Liver (tissue), 9 donors: ENCODE measurements around the gene DCHS2. TPM values are rescaled to one million over a fixed set of nuclear protein-coding genes. Genes with fewer than 3 reads are reported as not detected.
A peak's percentile ranks its signal among the peaks of the same experiment; 100 is the strongest.

Experiments used
- DNase-seq: peaks from one replicate; pipeline ENCODE4 v3.0.0-alpha.2; 2017; ENCODE audit warnings: low spot score
- H3K27ac ChIP-seq, 2 donors: one replicate each; pipeline ENCODE4 v1.7.0; 2013; ENCODE audit warnings: inconsistent platforms in 2 of 2, low read length in 2 of 2, control low read depth in 1 of 2, low read depth in 1 of 2, mild to moderate bottlenecking in 1 of 2
- H3K27me3 ChIP-seq, 4 donors: one replicate each; pipeline versions ENCODE4 v1.6.1 to v1.7.0; 2013; ENCODE audit warnings: low read length in 3 of 4, inconsistent platforms in 1 of 4, mild to moderate bottlenecking in 1 of 4, moderate library complexity in 1 of 4; ENCODE audit not compliant: control insufficient read depth in 4 of 4, insufficient read depth in 4 of 4
- H3K36me3 ChIP-seq, 4 donors: one replicate each; pipeline versions ENCODE4 v1.6.1 to v1.7.0; 2013; ENCODE audit warnings: low read length in 3 of 4, mild to moderate bottlenecking in 3 of 4, low read depth in 1 of 4, moderate library complexity in 1 of 4; ENCODE audit not compliant: control insufficient read depth in 4 of 4, insufficient read depth in 3 of 4
- H3K4me1 ChIP-seq, 4 donors: one replicate each; pipeline versions ENCODE4 v1.6.1 to v1.7.0; 2013; ENCODE audit warnings: low read length in 3 of 4, mild to moderate bottlenecking in 3 of 4, moderate library complexity in 1 of 4; ENCODE audit not compliant: control insufficient read depth in 4 of 4, insufficient read depth in 4 of 4
- H3K4me3 ChIP-seq, 3 donors: one replicate each; pipeline versions ENCODE4 v1.6.1 to v1.7.0; 2013; ENCODE audit warnings: low read length in 3 of 3, control low read depth in 1 of 3, low read depth in 1 of 3, mild to moderate bottlenecking in 1 of 3
- H3K9ac ChIP-seq, 2 donors: one replicate each; pipeline ENCODE4 v1.7.0; 2013; ENCODE audit warnings: low read length in 2 of 2, mild to moderate bottlenecking in 2 of 2, moderate library complexity in 2 of 2, control low read depth in 1 of 2, low read depth in 1 of 2
- H3K9me3 ChIP-seq, 4 donors: one replicate each; pipeline versions ENCODE4 v1.6.1 to v1.7.0; 2013; ENCODE audit warnings: low read length in 3 of 4; ENCODE audit not compliant: control insufficient read depth in 4 of 4
- EGR1 ChIP-seq, 2 donors: IDR thresholded peaks; 2 replicates each; pipeline ENCODE4 v1.6.1; 2016 to 2018; ENCODE audit warnings: antibody characterized with exemption in 2 of 2, low read depth in 2 of 2
- FOXA1 ChIP-seq: IDR thresholded peaks from 2 replicates; pipeline ENCODE4 v1.6.1; 2016; ENCODE audit warnings: antibody characterized with exemption
- FOXA2 ChIP-seq: IDR thresholded peaks from 2 replicates; pipeline ENCODE4 v1.6.1; 2016; ENCODE audit warnings: antibody characterized with exemption
- HNF4A ChIP-seq, 2 donors: conservative IDR thresholded peaks; 2 replicates each; pipeline ENCODE4 v1.6.1; 2016; ENCODE audit warnings: antibody characterized with exemption in 2 of 2, mild to moderate bottlenecking in 2 of 2
- JUND ChIP-seq, 2 donors: IDR thresholded peaks; 2 replicates each; pipeline ENCODE4 v1.6.1; 2016; ENCODE audit warnings: antibody characterized with exemption in 2 of 2
- MAX ChIP-seq: IDR thresholded peaks from 2 replicates; pipeline ENCODE4 v1.6.1; 2016; ENCODE audit warnings: antibody characterized with exemption
- NR2F2 ChIP-seq: IDR thresholded peaks from 2 replicates; pipeline ENCODE4 v1.6.1; 2016; ENCODE audit warnings: antibody characterized with exemption
- RAD21 ChIP-seq, 2 donors: IDR thresholded peaks; 2 replicates each; pipeline ENCODE4 v1.6.1; 2016; ENCODE audit warnings: antibody characterized with exemption in 2 of 2, mild to moderate bottlenecking in 2 of 2
- RXRA ChIP-seq, 2 donors: IDR thresholded peaks; 2 replicates each; pipeline ENCODE4 v1.6.1; 2017 to 2018; ENCODE audit warnings: antibody characterized with exemption in 2 of 2, mild to moderate bottlenecking in 1 of 2
- YY1 ChIP-seq: IDR thresholded peaks from 2 replicates; pipeline ENCODE4 v1.6.1; 2016; ENCODE audit warnings: antibody characterized with exemption, mild to moderate bottlenecking
- ZBTB33 ChIP-seq: IDR thresholded peaks from 2 replicates; pipeline ENCODE4 v1.6.1; 2016; ENCODE audit warnings: antibody characterized with exemption
- WGBS: extraction: QIAGEN DNeasy Blood & Tissue Kit; methylation state at CpG from one replicate; pipeline ENCODE4 v1.1.7; 2013; 5-methylcytosine and 5-hydroxymethylcytosine counted together
- polyA plus RNA-seq, 2 donors: library from polyadenylated mRNA; stranded (reverse) in 1 of 2; unstranded in 1 of 2; fragments of 200-250 nt in 1 of 2; fragments of >200 nt in 1 of 2; fragmentation: Nextera tagmentation in 1 of 2; extraction: Ambion mirVana in 1 of 2; gene quantifications; one replicate each; pipeline versions ENCODE4 v1.2.1 to v1.2.3, GENCODE V29; 2013 to 2015
- total RNA-seq, 2 donors: library from RNA; depleted of rRNA; stranded (reverse); fragments of >200 nt; gene quantifications; one replicate each; pipeline ENCODE4 v1.2.3, GENCODE V29; 2014
- TF ChIP-seq, protein P1 (sequence below): IDR thresholded peaks from 2 replicates; pipeline ENCODE4 v1.6.1; 2016; ENCODE audit warnings: antibody characterized with exemption, mild to moderate bottlenecking
- TF ChIP-seq, protein P2 (sequence below): fragments of 150-350 bp; IDR thresholded peaks from 2 replicates; pipeline ENCODE4 v1.5.1; 2017; ENCODE audit warnings: improper control_type of control experiment, low read depth, low read length; ENCODE audit not compliant: missing input control
- TF ChIP-seq, protein P3 (sequence below): IDR thresholded peaks from 2 replicates; pipeline ENCODE4 v1.6.1; 2016; ENCODE audit warnings: antibody characterized with exemption
- donor health status: healthy.
- donor health status: healthy.
- donor health status: healthy.
- donor health status: healthy.
- donor health status: healthy.

The DCHS2 gene
- total and polyA plus RNA-seq, 4 donors = 0.07 to 0.50 (median 0.09) TPM; not detected in 1

- H3K27me3 ChIP-seq = peaks cover 0 to 4% (median 0%) of the 10 kb centered on the region in 4 donors
- TF ChIP-seq RXRA (IDR thresholded peaks at IDR 0.05) = no peak
- no peak for TF ChIP-seq FOXA2
- no peak for TF ChIP-seq FOXA1
- TF ChIP-seq YY1 = peak; percentile 22
- no peak for TF ChIP-seq HNF4A (conservative IDR thresholded peaks at IDR 0.05)
- no peak for TF ChIP-seq MAX
- TF ChIP-seq, protein P1, sequence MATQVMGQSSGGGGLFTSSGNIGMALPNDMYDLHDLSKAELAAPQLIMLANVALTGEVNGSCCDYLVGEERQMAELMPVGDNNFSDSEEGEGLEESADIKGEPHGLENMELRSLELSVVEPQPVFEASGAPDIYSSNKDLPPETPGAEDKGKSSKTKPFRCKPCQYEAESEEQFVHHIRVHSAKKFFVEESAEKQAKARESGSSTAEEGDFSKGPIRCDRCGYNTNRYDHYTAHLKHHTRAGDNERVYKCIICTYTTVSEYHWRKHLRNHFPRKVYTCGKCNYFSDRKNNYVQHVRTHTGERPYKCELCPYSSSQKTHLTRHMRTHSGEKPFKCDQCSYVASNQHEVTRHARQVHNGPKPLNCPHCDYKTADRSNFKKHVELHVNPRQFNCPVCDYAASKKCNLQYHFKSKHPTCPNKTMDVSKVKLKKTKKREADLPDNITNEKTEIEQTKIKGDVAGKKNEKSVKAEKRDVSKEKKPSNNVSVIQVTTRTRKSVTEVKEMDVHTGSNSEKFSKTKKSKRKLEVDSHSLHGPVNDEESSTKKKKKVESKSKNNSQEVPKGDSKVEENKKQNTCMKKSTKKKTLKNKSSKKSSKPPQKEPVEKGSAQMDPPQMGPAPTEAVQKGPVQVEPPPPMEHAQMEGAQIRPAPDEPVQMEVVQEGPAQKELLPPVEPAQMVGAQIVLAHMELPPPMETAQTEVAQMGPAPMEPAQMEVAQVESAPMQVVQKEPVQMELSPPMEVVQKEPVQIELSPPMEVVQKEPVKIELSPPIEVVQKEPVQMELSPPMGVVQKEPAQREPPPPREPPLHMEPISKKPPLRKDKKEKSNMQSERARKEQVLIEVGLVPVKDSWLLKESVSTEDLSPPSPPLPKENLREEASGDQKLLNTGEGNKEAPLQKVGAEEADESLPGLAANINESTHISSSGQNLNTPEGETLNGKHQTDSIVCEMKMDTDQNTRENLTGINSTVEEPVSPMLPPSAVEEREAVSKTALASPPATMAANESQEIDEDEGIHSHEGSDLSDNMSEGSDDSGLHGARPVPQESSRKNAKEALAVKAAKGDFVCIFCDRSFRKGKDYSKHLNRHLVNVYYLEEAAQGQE = no peak
- TF ChIP-seq, protein P2, sequence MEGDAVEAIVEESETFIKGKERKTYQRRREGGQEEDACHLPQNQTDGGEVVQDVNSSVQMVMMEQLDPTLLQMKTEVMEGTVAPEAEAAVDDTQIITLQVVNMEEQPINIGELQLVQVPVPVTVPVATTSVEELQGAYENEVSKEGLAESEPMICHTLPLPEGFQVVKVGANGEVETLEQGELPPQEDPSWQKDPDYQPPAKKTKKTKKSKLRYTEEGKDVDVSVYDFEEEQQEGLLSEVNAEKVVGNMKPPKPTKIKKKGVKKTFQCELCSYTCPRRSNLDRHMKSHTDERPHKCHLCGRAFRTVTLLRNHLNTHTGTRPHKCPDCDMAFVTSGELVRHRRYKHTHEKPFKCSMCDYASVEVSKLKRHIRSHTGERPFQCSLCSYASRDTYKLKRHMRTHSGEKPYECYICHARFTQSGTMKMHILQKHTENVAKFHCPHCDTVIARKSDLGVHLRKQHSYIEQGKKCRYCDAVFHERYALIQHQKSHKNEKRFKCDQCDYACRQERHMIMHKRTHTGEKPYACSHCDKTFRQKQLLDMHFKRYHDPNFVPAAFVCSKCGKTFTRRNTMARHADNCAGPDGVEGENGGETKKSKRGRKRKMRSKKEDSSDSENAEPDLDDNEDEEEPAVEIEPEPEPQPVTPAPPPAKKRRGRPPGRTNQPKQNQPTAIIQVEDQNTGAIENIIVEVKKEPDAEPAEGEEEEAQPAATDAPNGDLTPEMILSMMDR = peak; percentile 52
- no peak for TF ChIP-seq EGR1 (IDR thresholded peaks at IDR 0.05; ENCODE audit: low read depth in 2 of 2)
- no peak for TF ChIP-seq JUND (IDR thresholded peaks at IDR 0.05)
- TF ChIP-seq NR2F2 = no peak
- TF ChIP-seq RAD21 (IDR thresholded peaks at IDR 0.05) = peak; percentile 91 to 93
- H3K36me3 ChIP-seq = no peaks in the 10 kb centered on the region
- WGBS = 64% methylated on average over 10 of the region's 10 CpGs
- peak overlapping the region in 2 of 3 donors; percentile 4 to 24 for H3K4me3 ChIP-seq
- no peak overlapping the region for H3K27ac ChIP-seq
- no peaks in the 10 kb centered on the region for H3K9me3 ChIP-seq
- no peaks in the 10 kb centered on the region for H3K4me1 ChIP-seq
- peak overlapping the region in 1 of 2 donors; percentile 54 for H3K9ac ChIP-seq
- DNase-seq = no peak
Measured at GRCh38 chr4:154399259-154399974, 92.2 kb downstream of the DCHS2 start.

DNA sequence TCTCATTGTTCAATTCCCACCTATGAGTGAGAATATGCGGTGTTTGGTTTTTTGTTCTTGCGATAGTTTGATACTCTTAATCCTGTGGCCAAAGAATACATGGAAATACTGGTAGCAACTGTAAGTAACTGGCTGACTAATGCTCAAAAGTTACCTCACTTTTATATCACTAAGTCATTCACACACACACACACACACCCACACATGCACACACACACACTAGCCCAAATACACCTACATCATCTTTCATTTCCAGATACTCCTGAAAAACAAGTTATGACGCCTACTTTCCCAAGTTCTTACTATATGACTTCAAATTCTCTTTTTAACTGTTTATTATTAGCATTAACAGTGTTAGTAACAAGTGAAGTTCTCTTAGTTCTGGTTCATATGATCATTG is 101.3 kb downstream of the DCHS2 start:
- no peak for TF ChIP-seq RAD21 (IDR thresholded peaks at IDR 0.05)
- TF ChIP-seq EGR1 (IDR thresholded peaks at IDR 0.05; ENCODE audit: low read depth in 2 of 2) = no peak
- TF ChIP-seq, protein P2 = no peak
- no peak for TF ChIP-seq HNF4A (conservative IDR thresholded peaks at IDR 0.05)
- TF ChIP-seq, protein P3, sequence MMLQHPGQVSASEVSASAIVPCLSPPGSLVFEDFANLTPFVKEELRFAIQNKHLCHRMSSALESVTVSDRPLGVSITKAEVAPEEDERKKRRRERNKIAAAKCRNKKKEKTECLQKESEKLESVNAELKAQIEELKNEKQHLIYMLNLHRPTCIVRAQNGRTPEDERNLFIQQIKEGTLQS = no peak
- TF ChIP-seq ZBTB33 = no peak
- Histone ChIP-seq H3K4me1 (no peaks in the 10 kb centered on the region), H3K27ac (no peak overlapping the region), H3K4me3 (no peak overlapping the region), H3K36me3 (no peaks in the 10 kb centered on the region), H3K27me3 (peaks cover 0 to 4% (median 0%) of the 10 kb centered on the region in 4 donors), H3K9ac (no peak overlapping the region), H3K9me3 (no peaks in the 10 kb centered on the region)
- DNase-seq = no peak
- 93% methylated on average over 3 of the region's 3 CpGs for WGBS
